ENCODE results near the gene DNM3.

DNA sequence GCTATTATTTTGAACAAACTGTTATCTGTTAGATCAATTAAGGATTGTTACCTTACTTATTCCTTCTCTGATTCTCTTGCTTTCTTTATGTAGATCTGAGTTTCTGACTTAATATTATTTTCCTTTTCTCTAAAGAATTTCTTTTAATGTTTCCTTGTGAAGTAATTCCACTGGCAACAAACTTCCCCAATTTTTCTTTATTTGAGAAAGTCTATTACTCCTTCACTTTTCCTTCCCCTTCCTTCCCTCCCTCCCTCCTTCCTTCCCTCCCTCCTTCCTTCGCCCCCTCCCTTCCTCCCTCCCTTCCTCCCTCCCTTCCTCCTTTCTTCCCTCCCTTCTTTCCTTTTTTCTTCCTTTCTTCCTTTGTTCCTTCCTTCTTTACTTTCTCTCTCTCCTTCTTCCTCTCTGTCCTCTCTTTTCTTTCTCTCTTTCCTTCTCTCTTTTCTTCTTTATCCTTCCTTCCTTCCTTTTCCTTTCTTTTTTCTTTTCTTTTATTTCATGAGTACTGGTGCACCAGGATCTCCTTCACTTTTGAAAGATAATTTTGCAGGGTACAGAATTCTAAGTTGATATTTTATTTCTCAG, 177.5 kb downstream of the DNM3 start:
- TF ChIP-seq, protein P1, sequence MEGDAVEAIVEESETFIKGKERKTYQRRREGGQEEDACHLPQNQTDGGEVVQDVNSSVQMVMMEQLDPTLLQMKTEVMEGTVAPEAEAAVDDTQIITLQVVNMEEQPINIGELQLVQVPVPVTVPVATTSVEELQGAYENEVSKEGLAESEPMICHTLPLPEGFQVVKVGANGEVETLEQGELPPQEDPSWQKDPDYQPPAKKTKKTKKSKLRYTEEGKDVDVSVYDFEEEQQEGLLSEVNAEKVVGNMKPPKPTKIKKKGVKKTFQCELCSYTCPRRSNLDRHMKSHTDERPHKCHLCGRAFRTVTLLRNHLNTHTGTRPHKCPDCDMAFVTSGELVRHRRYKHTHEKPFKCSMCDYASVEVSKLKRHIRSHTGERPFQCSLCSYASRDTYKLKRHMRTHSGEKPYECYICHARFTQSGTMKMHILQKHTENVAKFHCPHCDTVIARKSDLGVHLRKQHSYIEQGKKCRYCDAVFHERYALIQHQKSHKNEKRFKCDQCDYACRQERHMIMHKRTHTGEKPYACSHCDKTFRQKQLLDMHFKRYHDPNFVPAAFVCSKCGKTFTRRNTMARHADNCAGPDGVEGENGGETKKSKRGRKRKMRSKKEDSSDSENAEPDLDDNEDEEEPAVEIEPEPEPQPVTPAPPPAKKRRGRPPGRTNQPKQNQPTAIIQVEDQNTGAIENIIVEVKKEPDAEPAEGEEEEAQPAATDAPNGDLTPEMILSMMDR (tag by site-specific recombination; IDR thresholded peaks at IDR 0.05): no peak
- TF ChIP-seq, protein P2, sequence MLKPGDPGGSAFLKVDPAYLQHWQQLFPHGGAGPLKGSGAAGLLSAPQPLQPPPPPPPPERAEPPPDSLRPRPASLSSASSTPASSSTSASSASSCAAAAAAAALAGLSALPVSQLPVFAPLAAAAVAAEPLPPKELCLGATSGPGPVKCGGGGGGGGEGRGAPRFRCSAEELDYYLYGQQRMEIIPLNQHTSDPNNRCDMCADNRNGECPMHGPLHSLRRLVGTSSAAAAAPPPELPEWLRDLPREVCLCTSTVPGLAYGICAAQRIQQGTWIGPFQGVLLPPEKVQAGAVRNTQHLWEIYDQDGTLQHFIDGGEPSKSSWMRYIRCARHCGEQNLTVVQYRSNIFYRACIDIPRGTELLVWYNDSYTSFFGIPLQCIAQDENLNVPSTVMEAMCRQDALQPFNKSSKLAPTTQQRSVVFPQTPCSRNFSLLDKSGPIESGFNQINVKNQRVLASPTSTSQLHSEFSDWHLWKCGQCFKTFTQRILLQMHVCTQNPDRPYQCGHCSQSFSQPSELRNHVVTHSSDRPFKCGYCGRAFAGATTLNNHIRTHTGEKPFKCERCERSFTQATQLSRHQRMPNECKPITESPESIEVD (tag by site-specific recombination; IDR thresholded peaks at IDR 0.05): no peak
- TF ChIP-seq ZNF623 (tag by site-specific recombination; IDR thresholded peaks at IDR 0.05): no peak
- TF ChIP-seq, protein P3, sequence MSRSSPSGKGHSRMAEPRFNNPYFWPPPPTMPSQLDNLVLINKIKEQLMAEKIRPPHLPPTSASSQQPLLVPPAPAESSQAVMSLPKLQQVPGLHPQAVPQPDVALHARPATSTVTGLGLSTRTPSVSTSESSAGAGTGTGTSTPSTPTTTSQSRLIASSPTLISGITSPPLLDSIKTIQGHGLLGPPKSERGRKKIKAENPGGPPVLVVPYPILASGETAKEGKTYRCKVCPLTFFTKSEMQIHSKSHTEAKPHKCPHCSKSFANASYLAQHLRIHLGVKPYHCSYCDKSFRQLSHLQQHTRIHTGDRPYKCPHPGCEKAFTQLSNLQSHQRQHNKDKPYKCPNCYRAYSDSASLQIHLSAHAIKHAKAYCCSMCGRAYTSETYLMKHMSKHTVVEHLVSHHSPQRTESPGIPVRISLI (tag by site-specific recombination; IDR thresholded peaks at IDR 0.05): no peak
- TF ChIP-seq, protein P4, sequence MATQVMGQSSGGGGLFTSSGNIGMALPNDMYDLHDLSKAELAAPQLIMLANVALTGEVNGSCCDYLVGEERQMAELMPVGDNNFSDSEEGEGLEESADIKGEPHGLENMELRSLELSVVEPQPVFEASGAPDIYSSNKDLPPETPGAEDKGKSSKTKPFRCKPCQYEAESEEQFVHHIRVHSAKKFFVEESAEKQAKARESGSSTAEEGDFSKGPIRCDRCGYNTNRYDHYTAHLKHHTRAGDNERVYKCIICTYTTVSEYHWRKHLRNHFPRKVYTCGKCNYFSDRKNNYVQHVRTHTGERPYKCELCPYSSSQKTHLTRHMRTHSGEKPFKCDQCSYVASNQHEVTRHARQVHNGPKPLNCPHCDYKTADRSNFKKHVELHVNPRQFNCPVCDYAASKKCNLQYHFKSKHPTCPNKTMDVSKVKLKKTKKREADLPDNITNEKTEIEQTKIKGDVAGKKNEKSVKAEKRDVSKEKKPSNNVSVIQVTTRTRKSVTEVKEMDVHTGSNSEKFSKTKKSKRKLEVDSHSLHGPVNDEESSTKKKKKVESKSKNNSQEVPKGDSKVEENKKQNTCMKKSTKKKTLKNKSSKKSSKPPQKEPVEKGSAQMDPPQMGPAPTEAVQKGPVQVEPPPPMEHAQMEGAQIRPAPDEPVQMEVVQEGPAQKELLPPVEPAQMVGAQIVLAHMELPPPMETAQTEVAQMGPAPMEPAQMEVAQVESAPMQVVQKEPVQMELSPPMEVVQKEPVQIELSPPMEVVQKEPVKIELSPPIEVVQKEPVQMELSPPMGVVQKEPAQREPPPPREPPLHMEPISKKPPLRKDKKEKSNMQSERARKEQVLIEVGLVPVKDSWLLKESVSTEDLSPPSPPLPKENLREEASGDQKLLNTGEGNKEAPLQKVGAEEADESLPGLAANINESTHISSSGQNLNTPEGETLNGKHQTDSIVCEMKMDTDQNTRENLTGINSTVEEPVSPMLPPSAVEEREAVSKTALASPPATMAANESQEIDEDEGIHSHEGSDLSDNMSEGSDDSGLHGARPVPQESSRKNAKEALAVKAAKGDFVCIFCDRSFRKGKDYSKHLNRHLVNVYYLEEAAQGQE (tag by site-specific recombination; IDR thresholded peaks at IDR 0.05): no peak
- TF ChIP-seq KLF16 (tag by site-specific recombination; IDR thresholded peaks at IDR 0.05): no peak
- TF ChIP-seq ZNF138 (tag by site-specific recombination; IDR thresholded peaks at IDR 0.05; ENCODE audit: borderline replicate concordance): no peak
- TF ChIP-seq ZNF211 (tag by site-specific recombination; IDR thresholded peaks at IDR 0.05; ENCODE audit: low read depth): no peak
